HL-60 (cell line): Measurements from ENCODE around the gene CADM1.

Source experiments
- DNase-seq, 2 experiments: peaks; one replicate each; pipeline ENCODE4 v3.0.0-alpha.2; 2010 to 2020; ENCODE audit warnings: low read depth in 1 of 2, low spot score in 1 of 2
- H3K27ac ChIP-seq: fragments of 250-450 bp; sonication (Bioruptor Pico); replicated peaks from 2 replicates; pipeline ENCODE4 v1.5.1; 2020; ENCODE audit warnings: mild to moderate bottlenecking, moderate library complexity
- H3K27me3 ChIP-seq: fragments of 250-450 bp; sonication (Bioruptor Pico); 2 replicates; pipeline ENCODE4 v1.5.1; 2021; ENCODE audit warnings: mild to moderate bottlenecking, moderate library complexity; ENCODE audit not compliant: insufficient read depth, poor library complexity, severe bottlenecking
- H3K4me3 ChIP-seq: replicated peaks from 2 replicates; pipeline ENCODE4 v1.5.1; 2011; ENCODE audit warnings: mild to moderate bottlenecking, control low read depth, low read length; ENCODE audit not compliant: insufficient read depth
- GABPA ChIP-seq: IDR thresholded peaks from 2 replicates; pipeline ENCODE4 v1.6.1; 2012; ENCODE audit warnings: low read depth
- POLR2AphosphoS5 ChIP-seq: IDR thresholded peaks from 2 replicates; pipeline ENCODE4 v1.6.1; 2012; ENCODE audit warnings: low read depth
- SPI1 ChIP-seq: IDR thresholded peaks from 2 replicates; pipeline ENCODE4 v1.6.1; 2012; ENCODE audit warnings: low read depth, mild to moderate bottlenecking, borderline replicate concordance
- TF ChIP-seq, protein P1 (sequence below): IDR thresholded peaks from 2 replicates; pipeline ENCODE4 v1.6.1; 2012; ENCODE audit warnings: low read depth; ENCODE audit not compliant: insufficient replicate concordance
- TF ChIP-seq, protein P2 (sequence below): IDR thresholded peaks from one replicate; pipeline ENCODE4 v1.5.1; 2011; ENCODE audit warnings: low read length, control low read depth, inconsistent platforms; ENCODE audit not compliant: insufficient read depth

Gene CADM1

DNA sequence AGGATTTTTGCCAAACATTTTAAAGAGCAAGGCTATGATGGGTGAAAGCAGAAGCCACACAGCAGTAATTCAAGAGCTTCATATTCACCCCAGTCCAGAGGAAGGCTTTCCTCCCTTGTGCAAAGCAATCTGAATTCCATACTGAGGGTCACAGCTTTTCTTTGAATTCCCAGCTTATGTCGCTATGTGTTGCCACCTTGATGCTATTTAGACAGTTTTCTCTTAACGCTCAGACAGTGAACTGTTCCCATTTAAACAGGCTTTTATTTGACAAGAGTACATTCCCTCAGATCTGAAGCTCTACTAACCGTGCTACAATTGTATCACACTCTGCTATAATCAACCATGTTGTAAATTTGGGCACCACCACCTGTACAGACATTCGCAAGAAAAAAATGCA lies 279.7 kb downstream of the CADM1 start:
- no peak for DNase-seq
- TF ChIP-seq, protein P1, sequence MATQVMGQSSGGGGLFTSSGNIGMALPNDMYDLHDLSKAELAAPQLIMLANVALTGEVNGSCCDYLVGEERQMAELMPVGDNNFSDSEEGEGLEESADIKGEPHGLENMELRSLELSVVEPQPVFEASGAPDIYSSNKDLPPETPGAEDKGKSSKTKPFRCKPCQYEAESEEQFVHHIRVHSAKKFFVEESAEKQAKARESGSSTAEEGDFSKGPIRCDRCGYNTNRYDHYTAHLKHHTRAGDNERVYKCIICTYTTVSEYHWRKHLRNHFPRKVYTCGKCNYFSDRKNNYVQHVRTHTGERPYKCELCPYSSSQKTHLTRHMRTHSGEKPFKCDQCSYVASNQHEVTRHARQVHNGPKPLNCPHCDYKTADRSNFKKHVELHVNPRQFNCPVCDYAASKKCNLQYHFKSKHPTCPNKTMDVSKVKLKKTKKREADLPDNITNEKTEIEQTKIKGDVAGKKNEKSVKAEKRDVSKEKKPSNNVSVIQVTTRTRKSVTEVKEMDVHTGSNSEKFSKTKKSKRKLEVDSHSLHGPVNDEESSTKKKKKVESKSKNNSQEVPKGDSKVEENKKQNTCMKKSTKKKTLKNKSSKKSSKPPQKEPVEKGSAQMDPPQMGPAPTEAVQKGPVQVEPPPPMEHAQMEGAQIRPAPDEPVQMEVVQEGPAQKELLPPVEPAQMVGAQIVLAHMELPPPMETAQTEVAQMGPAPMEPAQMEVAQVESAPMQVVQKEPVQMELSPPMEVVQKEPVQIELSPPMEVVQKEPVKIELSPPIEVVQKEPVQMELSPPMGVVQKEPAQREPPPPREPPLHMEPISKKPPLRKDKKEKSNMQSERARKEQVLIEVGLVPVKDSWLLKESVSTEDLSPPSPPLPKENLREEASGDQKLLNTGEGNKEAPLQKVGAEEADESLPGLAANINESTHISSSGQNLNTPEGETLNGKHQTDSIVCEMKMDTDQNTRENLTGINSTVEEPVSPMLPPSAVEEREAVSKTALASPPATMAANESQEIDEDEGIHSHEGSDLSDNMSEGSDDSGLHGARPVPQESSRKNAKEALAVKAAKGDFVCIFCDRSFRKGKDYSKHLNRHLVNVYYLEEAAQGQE: no peak
- TF ChIP-seq GABPA: no peak
- Histone ChIP-seq H3K27ac (no peak overlapping the region), H3K27me3 (peaks cover 3% of the 10 kb centered on the region), H3K4me3 (no peak overlapping the region)

DNA sequence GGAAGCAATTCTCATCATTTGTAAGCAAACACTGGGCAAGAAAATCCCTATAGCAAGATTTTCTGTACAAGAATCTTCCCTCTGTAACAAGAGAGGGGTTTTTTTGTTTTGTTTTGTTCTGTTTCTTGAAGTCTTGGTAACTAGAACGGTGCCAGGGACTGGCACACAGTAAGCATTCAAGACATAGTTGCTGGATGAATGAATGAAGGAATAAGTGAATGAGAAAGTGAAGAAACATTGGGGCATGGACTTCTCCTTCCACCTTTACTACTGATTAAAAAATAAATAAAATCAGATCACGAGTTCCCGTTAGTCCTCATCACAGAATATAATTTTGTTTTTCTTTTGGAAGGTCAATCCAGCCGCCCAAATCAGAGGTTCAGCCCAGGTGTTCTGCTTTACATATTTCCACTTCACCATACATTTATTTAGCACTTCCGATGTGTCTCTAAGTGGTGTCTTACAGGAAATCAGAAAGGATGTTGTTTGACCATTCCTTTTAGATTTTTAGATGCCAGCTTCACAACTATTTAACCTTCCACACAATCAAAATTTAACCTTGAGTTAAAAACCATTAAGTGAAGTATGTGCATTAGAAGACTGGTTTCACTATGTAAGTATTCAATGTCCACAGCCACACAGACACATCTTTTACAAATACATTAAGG lies 281.2 kb downstream of the CADM1 start:
- TF ChIP-seq POLR2AphosphoS5: no peak
- TF ChIP-seq, protein P2, sequence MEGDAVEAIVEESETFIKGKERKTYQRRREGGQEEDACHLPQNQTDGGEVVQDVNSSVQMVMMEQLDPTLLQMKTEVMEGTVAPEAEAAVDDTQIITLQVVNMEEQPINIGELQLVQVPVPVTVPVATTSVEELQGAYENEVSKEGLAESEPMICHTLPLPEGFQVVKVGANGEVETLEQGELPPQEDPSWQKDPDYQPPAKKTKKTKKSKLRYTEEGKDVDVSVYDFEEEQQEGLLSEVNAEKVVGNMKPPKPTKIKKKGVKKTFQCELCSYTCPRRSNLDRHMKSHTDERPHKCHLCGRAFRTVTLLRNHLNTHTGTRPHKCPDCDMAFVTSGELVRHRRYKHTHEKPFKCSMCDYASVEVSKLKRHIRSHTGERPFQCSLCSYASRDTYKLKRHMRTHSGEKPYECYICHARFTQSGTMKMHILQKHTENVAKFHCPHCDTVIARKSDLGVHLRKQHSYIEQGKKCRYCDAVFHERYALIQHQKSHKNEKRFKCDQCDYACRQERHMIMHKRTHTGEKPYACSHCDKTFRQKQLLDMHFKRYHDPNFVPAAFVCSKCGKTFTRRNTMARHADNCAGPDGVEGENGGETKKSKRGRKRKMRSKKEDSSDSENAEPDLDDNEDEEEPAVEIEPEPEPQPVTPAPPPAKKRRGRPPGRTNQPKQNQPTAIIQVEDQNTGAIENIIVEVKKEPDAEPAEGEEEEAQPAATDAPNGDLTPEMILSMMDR: no peak
- Histone ChIP-seq H3K27ac (no peak overlapping the region), H3K4me3 (no peak overlapping the region), H3K27me3 (peaks cover 3% of the 10 kb centered on the region)
- DNase-seq: no peak

DNA sequence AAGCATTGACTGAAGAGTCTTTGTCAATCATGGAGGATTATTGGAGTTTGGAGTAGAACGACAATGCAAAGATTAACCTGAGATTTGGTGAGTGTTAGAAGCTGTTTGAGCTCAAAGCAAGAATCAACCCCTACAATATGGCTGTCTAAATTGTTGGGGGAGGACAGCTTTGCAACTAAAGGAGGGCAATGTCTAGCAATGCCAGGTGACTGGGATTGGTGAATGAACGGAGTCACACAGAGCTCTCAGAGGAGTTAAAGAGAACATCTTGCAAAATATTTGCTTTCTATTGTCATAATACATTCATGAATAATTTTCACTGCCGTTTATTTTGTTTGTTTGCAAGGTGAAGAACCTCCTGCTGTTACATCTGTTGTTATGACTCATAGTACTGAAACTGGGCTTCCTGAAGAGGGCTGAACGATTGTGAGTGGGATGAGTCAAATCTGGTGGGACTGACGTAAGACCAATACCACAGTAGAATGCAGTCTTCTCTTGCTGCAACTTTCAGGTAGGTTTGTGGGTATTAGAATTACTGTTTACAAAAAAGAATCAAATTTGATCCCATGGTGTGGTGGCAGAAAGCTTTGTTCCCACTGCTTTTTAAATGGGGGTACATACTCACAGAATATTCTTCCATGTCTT lies 281.9 kb downstream of the CADM1 start:
- Histone ChIP-seq H3K27me3 (peaks cover 3% of the 10 kb centered on the region), H3K4me3 (no peak overlapping the region), H3K27ac (no peak overlapping the region)
- TF ChIP-seq, protein P1: no peak
- no peak for TF ChIP-seq POLR2AphosphoS5
- TF ChIP-seq GABPA: no peak
- TF ChIP-seq, protein P2: no peak
- TF ChIP-seq SPI1: no peak
- no peak for DNase-seq

DNA sequence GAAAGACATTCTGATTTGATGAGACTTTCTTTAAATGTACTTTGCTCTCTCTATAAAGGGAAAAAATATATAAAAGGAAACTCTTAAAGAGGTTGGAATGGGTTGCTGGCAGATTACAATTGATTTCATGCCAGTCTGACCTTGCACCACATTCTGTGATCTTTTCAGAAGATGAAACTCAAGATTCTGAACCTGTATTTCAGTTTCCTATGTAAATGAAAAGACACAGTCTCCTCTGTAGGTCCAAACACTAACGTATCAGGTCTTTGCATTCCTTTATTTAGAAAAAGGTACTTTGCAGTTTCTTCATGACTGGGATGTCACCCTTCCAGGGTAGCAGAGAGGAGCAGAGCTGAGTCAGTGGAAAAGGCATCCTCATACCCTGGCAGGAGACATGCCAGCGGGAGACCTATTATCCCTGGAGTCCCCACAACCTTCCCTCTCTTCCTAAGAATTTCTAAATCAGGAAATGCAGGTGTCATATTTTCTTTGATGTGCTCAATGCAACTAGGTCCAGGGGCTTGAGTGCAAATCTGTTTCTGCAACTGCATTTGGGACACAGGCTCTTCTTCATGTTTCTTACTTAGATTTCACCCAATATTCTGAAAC lies 282.6 kb downstream of the CADM1 start:
- Histone ChIP-seq H3K4me3 (no peak overlapping the region), H3K27ac (no peak overlapping the region), H3K27me3 (peaks cover 3% of the 10 kb centered on the region)
- DNase-seq: no peak
- no peak for TF ChIP-seq POLR2AphosphoS5
- TF ChIP-seq, protein P2: no peak
- TF ChIP-seq, protein P1: no peak
